Psoas muscle (tissue), 8 donors: ENCODE data around the gene PTPN23. TPM values are rescaled to one million over a fixed set of nuclear protein-coding genes. Genes with fewer than 3 reads are reported as not detected.

Experiments
- ATAC-seq, 4 donors: fragments of 200-7000 bp; cut with Tn5 transposase; one replicate each; pipeline ENCODE4 v1.9.1; 2020; ENCODE audit warnings: moderate library complexity in 3 of 4, mild to moderate bottlenecking in 2 of 4
- DNase-seq, 2 donors: peaks; one replicate each; pipeline ENCODE4 v3.0.0-alpha.2; 2020
- H3K27ac ChIP-seq: fragments of 200-600 bp; one replicate; pipeline ENCODE4 v1.8.0; 2022
- H3K27me3 ChIP-seq, 3 donors: fragments of 200-600 bp in 1 of 3; one replicate each; pipeline versions ENCODE4 v1.6.1 to v1.8.0; 2013 to 2022; ENCODE audit warnings: low read length in 2 of 3, mild to moderate bottlenecking in 2 of 3, moderate library complexity in 1 of 3; ENCODE audit not compliant: insufficient read depth in 3 of 3
- H3K36me3 ChIP-seq, 2 donors: fragments of 200-600 bp in 1 of 2; one replicate each; pipeline versions ENCODE4 v1.6.1 to v1.8.0; 2013 to 2022; ENCODE audit warnings: low read depth in 1 of 2, mild to moderate bottlenecking in 1 of 2, moderate library complexity in 1 of 2; ENCODE audit not compliant: insufficient read depth in 1 of 2
- H3K4me1 ChIP-seq: fragments of 200-600 bp; one replicate; pipeline ENCODE4 v1.8.0; 2022
- H3K4me3 ChIP-seq: fragments of 200-600 bp; one replicate; pipeline ENCODE4 v1.8.0; 2022; ENCODE audit warnings: mild to moderate bottlenecking
- H3K9me3 ChIP-seq: fragments of 200-600 bp; one replicate; pipeline ENCODE4 v1.8.0; 2022
- WGBS, 3 donors: extraction: QIAGEN DNeasy Blood & Tissue Kit; methylation state at CpG; one replicate each; pipeline versions ENCODE4 v1.1.6 to v1.1.7; 2013; 5-methylcytosine and 5-hydroxymethylcytosine counted together
- intact Hi-C, 2 donors: fragments of 100-400 bp; cut with DNase I; formaldehyde crosslinking; loops; one replicate each; pipeline versions ENCODE4 v1.11.0 to v1.14.2; 2022
- polyA plus RNA-seq, 3 donors: library from polyadenylated mRNA; stranded (reverse); fragments of 200-250 nt; gene quantifications; one replicate each; pipeline ENCODE4 v1.2.3, GENCODE V29; 2013
- total RNA-seq, 4 donors: library from RNA; stranded (reverse); fragmentation: NEBNext Ultra II Directional in 2 of 4; extraction: Animal tissue kit (Norgen Biotek cat#: 25700) in 2 of 4; gene quantifications; one replicate each; pipeline versions ENCODE4 v1.2.1 to v1.2.4, GENCODE V29; 2021 to 2023
- TF ChIP-seq, protein P1 (sequence below): fragments of 200-600 bp; IDR thresholded peaks from one replicate; pipeline ENCODE4 v1.8.0; 2022; ENCODE audit warnings: antibody characterized with exemption
- donor health status: healthy with polysubstance abuse.
- donor health status: DM: no; HTN: no; CAD: no; lungs with moderate emphysema.
- donor health status: Bipolar disorder and iron deficiency.
- donor health status: healthy.
- donor health status: DM: yes; HTN: yes; CAD: no.
- donor health status: DM: no; HTN: no; CAD: no.
- donor health status: DM: no; HTN: no; CAD: no.
- donor health status: DM: yes; HTN: yes; CAD: no.

Gene PTPN23
- total and polyA plus RNA-seq, 7 donors = 14.3 to 47.5 (median 30.9) TPM

DNA sequence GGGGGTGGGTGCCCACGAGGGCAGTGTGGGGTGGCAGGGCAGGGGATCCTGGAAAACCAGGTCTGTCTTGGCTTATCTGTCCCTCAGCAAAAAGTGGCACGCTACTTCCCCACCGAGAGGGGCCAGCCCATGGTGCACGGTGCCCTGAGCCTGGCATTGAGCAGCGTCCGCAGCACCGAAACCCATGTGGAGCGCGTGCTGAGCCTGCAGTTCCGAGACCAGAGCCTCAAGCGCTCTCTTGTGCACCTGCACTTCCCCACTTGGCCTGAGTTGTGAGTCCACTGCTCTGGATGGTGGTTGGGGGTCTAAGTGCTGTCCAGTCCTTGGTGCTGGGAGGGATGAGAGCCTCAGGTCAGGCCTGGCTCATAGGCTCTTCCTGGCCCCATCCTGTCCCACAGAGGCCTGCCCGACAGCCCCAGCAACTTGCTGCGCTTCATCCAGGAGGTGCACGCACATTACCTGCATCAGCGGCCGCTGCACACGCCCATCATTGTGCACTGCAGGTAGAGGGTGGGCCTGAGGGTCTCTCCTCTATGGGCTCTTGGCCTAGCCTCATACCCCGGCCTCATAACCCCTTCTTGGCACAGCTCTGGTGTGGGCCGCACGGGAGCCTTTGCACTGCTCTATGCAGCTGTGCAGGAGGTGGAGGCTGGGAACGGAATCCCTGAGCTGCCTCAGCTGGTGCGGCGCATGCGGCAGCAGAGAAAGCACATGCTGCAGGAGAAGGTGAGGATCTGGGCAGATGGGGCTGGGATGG lies 31.1 kb downstream of the PTPN23 start:
- Histone ChIP-seq H3K9me3 (no peaks in the 10 kb centered on the region), H3K27ac (no peak overlapping the region), H3K4me3 (no peak overlapping the region), H3K36me3 (peaks cover 5 to 93% of the 10 kb centered on the region in 2 donors), H3K4me1 (no peaks in the 10 kb centered on the region), H3K27me3 (no peaks in the 10 kb centered on the region)
- 84 to 87% (median 86%) methylated on average over 22 to 24 of the region's 24 CpGs for WGBS, 3 donors
- TF ChIP-seq, protein P1, sequence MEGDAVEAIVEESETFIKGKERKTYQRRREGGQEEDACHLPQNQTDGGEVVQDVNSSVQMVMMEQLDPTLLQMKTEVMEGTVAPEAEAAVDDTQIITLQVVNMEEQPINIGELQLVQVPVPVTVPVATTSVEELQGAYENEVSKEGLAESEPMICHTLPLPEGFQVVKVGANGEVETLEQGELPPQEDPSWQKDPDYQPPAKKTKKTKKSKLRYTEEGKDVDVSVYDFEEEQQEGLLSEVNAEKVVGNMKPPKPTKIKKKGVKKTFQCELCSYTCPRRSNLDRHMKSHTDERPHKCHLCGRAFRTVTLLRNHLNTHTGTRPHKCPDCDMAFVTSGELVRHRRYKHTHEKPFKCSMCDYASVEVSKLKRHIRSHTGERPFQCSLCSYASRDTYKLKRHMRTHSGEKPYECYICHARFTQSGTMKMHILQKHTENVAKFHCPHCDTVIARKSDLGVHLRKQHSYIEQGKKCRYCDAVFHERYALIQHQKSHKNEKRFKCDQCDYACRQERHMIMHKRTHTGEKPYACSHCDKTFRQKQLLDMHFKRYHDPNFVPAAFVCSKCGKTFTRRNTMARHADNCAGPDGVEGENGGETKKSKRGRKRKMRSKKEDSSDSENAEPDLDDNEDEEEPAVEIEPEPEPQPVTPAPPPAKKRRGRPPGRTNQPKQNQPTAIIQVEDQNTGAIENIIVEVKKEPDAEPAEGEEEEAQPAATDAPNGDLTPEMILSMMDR = no peak
- intact Hi-C loops = no loop called here
- no peak for DNase-seq
- ATAC-seq = no peak

DNA sequence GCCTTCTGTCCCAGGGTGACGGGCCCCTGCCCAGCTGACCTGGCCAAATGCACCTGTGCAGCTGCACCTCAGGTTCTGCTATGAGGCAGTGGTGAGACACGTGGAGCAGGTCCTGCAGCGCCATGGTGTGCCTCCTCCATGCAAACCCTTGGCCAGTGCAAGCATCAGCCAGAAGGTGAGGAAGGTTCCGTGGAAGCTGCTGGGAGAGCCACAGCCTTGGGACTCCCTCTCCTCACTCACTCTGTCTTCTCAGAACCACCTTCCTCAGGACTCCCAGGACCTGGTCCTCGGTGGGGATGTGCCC lies 31.6 kb downstream of the PTPN23 start:
- Histone ChIP-seq H3K4me1 (no peaks in the 10 kb centered on the region), H3K36me3 (peaks cover 5 to 93% of the 10 kb centered on the region in 2 donors), H3K27me3 (no peaks in the 10 kb centered on the region), H3K27ac (no peak overlapping the region), H3K4me3 (no peak overlapping the region), H3K9me3 (no peaks in the 10 kb centered on the region)
- intact Hi-C loops = no loop called here
- no peak for DNase-seq
- no peak for ATAC-seq
- TF ChIP-seq, protein P1 = no peak
- 80 to 83% (median 81%) methylated on average over 4 to 5 of the region's 5 CpGs for WGBS, 3 donors

DNA sequence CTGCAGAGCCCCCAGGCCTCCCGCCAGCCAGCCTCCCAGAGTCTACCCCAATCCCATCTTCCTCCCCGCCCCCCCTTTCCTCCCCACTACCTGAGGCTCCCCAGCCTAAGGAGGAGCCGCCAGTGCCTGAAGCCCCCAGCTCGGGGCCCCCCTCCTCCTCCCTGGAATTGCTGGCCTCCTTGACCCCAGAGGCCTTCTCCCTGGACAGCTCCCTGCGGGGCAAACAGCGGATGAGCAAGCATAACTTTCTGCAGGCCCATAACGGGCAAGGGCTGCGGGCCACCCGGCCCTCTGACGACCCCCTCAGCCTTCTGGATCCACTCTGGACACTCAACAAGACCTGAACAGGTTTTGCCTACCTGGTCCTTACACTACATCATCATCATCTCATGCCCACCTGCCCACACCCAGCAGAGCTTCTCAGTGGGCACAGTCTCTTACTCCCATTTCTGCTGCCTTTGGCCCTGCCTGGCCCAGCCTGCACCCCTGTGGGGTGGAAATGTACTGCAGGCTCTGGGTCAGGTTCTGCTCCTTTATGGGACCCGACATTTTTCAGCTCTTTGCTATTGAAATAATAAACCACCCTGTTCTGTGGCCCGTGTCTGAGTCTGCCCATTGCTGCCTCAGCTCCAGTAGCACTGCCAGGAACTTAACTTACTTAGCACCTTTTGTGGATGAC lies 32.2 kb downstream of the PTPN23 start:
- no peak for ATAC-seq
- Histone ChIP-seq H3K9me3 (no peaks in the 10 kb centered on the region), H3K36me3 (peaks cover 5 to 89% of the 10 kb centered on the region in 2 donors), H3K27ac (no peak overlapping the region), H3K4me1 (no peaks in the 10 kb centered on the region), H3K4me3 (no peak overlapping the region), H3K27me3 (no peaks in the 10 kb centered on the region)
- no peak for DNase-seq
- TF ChIP-seq, protein P1 = no peak
- intact Hi-C loops = no loop called here
- WGBS, 3 donors = 71 to 82% (median 77%) methylated on average over 11 to 12 of the region's 12 CpGs

DNA sequence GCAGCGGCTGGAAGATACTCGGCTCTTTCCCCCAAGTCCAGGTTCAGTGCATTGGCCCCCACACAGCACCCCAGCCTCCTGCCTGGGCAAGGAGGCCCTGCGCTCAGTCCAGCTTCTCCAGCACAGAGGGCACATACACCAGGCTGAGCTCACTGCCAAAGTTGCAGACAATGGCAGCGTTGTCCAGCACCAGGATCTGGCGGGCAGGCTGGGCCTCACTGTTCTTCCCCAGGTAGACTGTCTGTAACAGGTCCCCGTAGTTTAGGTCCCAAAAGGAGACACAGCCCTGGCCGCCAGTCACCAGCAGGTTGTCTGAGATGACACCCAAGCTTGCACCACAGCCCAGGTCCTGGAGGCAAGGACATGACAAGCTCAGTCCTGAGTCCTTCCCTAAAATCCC lies 32.9 kb downstream of the PTPN23 start:
- H3K27ac ChIP-seq = no peak overlapping the region
- no peaks in the 10 kb centered on the region for H3K9me3 ChIP-seq
- no peak for DNase-seq
- TF ChIP-seq, protein P1 = no peak
- no peaks in the 10 kb centered on the region for H3K4me1 ChIP-seq
- H3K27me3 ChIP-seq = no peaks in the 10 kb centered on the region
- intact Hi-C loops = no loop called here
- H3K36me3 ChIP-seq = peaks cover 5 to 89% of the 10 kb centered on the region in 2 donors
- H3K4me3 ChIP-seq = no peak overlapping the region
- 84 to 94% (median 85%) methylated on average over 7 of the region's 7 CpGs for WGBS, 3 donors
- ATAC-seq = no peak
